Omental fat pad (tissue), 4 donors: ENCODE data around the gene RNASE13. TPM values are rescaled to one million over a fixed set of nuclear protein-coding genes. Genes with fewer than 3 reads are reported as not detected.

Experiments used
- ATAC-seq: fragments of 150-250 bp; one replicate; pipeline ENCODE4 v1.9.1; 2016; ENCODE audit warnings: mild to moderate bottlenecking, moderate library complexity; ENCODE audit not compliant: low FRiP score
- DNase-seq: peaks from one replicate; pipeline ENCODE4 v3.0.0-alpha.2; 2019; ENCODE audit warnings: low spot score
- total RNA-seq, 4 donors: library from RNA; depleted of rRNA; stranded (reverse); fragments of >200 nt; gene quantifications; one replicate each; pipeline ENCODE4 v1.1.0, GENCODE V29; 2016
- TF ChIP-seq, protein P1 (sequence below), 3 donors: fragments of 450-650 bp; IDR thresholded peaks; one replicate each; pipeline ENCODE4 v1.5.1; 2016 to 2017; ENCODE audit warnings: antibody characterized with exemption in 3 of 3, mild to moderate bottlenecking in 3 of 3, moderate library complexity in 2 of 3

RNASE13 gene
- total RNA-seq, 4 donors from 2014 or later: not detected

DNA sequence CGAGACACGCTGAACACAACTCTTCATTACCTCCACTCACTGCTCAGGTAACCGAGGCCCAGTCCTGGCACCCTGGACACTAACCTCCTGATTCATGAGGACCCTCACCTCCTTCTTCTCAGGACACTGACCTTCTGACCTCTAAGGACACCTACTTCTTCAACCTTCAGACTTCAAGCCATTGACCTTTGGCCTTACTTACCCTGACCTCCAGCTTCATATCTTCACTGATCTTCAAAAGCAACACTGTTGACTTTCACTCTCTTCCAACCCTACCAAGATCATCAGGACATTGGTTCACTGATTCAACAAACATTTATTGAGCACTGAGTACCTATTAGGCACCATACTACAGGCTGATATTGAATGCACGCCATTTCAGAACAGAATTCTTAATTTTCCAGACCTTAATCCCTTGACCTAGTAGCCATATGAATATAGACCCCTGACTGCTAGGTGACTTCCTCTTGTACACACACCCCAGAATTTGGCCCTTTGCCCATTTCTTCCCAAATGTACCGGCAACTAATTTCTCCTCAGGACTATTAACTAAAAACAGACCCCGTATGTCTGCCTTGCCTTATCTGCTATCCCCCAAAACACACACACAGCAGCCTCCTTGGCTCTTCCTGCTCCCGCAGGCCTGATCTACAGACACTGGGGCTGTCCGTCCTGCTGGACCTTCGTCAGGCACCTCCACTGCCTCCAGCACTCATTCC, 41.3 kb upstream of the RNASE13 start:
- ATAC-seq: no peak
- DNase-seq: no peak
- TF ChIP-seq, protein P1, sequence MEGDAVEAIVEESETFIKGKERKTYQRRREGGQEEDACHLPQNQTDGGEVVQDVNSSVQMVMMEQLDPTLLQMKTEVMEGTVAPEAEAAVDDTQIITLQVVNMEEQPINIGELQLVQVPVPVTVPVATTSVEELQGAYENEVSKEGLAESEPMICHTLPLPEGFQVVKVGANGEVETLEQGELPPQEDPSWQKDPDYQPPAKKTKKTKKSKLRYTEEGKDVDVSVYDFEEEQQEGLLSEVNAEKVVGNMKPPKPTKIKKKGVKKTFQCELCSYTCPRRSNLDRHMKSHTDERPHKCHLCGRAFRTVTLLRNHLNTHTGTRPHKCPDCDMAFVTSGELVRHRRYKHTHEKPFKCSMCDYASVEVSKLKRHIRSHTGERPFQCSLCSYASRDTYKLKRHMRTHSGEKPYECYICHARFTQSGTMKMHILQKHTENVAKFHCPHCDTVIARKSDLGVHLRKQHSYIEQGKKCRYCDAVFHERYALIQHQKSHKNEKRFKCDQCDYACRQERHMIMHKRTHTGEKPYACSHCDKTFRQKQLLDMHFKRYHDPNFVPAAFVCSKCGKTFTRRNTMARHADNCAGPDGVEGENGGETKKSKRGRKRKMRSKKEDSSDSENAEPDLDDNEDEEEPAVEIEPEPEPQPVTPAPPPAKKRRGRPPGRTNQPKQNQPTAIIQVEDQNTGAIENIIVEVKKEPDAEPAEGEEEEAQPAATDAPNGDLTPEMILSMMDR (IDR thresholded peaks at IDR 0.05): no peak

DNA sequence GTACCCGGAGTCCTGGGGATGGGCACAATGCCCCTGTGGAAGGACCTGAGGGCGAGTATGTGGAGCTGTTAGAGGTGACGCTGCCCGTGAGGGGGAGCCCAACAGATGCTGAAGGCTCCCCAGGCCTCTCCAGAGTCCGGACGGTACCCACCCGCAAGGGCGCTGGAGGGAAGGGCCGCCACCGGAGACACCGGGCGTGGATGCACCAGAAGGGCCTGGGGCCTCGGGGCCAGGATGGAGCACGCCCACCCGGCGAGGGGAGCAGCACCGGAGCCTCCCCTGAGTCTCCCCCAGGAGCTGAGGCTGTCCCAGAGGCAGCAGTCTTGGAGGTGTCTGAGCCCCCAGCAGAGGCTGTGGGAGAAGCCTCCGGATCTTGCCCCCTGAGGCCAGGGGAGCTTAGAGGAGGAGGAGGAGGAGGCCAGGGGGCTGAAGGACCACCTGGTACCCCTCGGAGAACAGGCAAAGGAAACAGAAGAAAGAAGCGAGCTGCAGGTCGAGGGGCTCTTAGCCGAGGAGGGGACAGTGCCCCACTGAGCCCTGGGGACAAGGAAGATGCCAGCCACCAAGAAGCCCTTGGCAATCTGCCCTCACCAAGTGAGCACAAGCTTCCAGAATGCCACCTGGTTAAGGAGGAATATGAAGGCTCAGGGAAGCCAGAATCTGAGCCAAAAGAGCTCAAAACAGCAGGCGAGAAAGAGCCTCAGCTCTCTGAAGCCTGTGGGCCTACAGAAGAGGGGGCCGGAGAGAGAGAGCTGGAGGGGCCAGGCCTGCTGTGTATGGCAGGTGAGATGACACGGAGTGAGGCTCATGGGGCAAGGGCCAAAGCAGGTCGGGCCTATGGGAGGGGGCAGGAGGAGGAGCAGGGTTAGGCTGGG, 40.0 kb upstream of the RNASE13 start:
- ATAC-seq: no peak
- TF ChIP-seq, protein P1 (IDR thresholded peaks at IDR 0.05): no peak
- no peak for DNase-seq

DNA sequence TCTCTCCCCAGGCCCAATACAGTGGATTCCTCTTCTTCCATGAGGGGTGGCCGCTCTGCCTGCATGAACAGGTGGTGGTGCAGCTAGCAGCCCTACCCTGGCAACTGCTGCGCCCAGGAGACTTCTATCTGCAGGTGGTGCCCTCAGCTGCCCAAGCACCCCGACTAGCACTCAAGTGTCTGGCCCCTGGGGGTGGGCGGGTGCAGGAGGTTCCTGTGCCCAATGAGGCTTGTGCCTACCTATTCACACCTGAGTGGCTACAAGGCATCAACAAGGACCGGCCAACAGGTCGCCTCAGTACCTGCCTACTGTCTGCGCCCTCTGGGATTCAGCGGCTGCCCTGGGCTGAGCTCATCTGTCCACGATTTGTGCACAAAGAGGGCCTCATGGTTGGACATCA, 39.3 kb upstream of the RNASE13 start:
- DNase-seq: no peak
- ATAC-seq: no peak
- TF ChIP-seq, protein P1 (IDR thresholded peaks at IDR 0.05): no peak

DNA sequence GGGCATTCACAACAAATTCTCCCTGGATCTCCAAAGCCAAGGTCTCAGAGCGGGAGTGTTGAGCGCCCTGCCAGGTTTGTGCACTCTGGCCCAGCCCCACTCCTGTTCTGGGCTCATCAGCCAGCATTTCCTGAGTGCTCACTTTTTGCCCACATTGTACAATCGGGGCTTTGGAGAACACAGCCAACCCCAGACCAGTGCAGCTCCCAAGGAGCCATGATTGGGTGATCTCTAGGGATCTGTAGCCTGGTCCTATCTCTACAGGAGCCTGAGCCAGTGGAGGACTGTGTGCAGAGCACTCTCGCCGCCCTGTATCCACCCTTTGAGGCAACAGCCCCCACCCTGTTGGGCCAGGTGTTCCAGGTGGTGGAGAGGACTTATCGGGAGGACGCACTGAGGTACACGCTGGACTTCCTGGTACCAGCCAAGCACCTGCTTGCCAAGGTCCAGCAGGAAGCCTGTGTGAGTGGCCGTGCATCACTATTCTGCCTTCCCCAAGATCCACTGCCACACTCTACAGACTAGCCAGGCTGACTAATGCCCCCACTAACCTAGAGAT, 38.3 kb upstream of the RNASE13 start:
- TF ChIP-seq, protein P1 (IDR thresholded peaks at IDR 0.05): no peak
- no peak for DNase-seq
- ATAC-seq: no peak

DNA sequence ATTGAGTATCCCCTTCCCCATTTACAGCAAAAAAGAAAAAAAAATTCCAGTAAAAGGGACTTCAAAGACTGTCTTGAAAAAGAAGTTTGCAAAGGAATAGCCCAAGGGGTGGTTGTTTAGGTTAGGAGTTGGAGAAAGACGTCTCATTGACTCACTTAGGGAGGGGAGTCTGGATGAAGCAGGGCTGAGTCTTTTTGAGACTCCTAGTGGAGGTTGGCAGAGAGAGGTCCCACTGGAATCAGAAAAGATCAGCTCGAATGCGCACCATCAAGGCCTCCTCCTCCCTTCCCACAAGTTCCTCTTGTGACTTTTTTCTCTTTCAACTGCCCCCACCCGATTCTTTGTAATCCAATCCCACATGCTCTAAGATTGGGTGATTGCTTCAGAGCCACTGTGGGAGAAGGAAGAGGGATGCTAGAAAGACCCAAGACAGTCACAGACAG, 37.4 kb upstream of the RNASE13 start:
- ATAC-seq: peak; percentile 26
- TF ChIP-seq, protein P1 (IDR thresholded peaks at IDR 0.05): no peak
- DNase-seq: no peak

DNA sequence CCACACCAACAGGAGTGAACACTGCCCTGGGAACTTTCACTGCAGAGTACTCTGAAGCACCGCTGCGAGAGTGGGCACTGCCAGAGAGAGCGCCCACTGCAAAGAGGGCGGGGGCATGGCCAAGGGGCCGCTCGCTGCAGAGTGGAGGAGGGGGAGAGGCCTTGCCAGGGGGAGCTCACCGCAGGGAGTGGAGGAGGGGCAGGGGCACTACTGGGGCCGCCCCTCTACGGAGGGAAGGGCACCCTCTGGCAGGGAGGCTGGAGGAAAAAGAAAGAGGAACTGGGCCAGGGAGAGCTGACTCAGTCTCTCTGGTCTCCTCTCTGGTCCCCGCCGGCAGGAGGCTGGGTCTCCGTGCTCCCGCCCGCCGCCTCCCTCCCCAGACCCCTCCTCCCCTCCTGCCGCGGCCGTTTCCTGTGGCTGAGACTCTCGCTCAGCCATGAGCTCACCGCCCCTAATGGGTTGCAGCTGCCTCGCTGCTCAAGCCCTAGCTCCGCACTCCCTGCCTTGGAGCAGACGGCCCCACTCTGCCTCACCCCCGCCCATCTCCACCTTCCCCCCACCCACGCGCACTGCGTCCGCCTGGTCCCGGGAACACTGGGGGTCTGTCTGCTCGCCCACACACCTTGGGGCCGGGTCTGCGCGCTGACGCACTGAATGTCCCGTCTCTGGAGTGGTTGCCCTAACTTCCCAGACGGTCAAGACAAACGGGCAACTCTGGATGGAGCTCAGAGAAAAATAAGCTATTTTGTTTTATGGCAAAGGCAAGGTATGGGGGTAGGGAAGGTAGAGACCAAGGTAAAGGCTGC, 36.8 kb upstream of the RNASE13 start:
- TF ChIP-seq, protein P1 (IDR thresholded peaks at IDR 0.05): no peak
- peak; percentile 63 for ATAC-seq
- no peak for DNase-seq
